ENCODE results near the gene CRYBA2. TPM values are rescaled to one million over a fixed set of nuclear protein-coding genes. Genes with fewer than 3 reads are reported as not detected.
A peak's percentile ranks its signal among the peaks of the same experiment; 100 is the strongest.

Gene CRYBA2
- total RNA-seq, 2 donors from 2014 or later = not detected

GRCh38 chr2:218985325-218986091 is 7.7 kb downstream of the CRYBA2 start:
- Histone ChIP-seq H3K4me3 (peak overlapping the region in 1 of 2 donors; percentile 20), H3K27me3 (peaks cover 40 to 92% of the 10 kb centered on the region in 2 donors), H3K36me3 (no peaks in the 10 kb centered on the region), H3K27ac (no peak overlapping the region), H3K9me3 (no peaks in the 10 kb centered on the region), H3K4me1 (peaks cover 0 to 46% of the 10 kb centered on the region in 2 donors)
- TF ChIP-seq CTCF (IDR thresholded peaks at IDR 0.05) = no peak
- no peak for DNase-seq (ENCODE audit: low spot score)

GRCh38 chr2:218985021-218985324 is 8.2 kb downstream of the CRYBA2 start, which contains the start of gene FEV:
FEV (minus strand) TSS chr2:218985184; CDS start chr2:218985075, 109 bp downstream.
- Histone ChIP-seq H3K4me1 (peaks cover 0 to 52% of the 10 kb centered on the region in 2 donors), H3K27ac (no peak within 1 kb of the TSS), H3K36me3 (no peaks in the 10 kb centered on the region), H3K4me3 (peak within 1 kb of the TSS in 1 of 2 donors; percentile 20), H3K27me3 (peaks cover 39 to 86% of the 10 kb centered on the region in 2 donors), H3K9me3 (no peaks in the 10 kb centered on the region)
- DNase-seq (ENCODE audit: low spot score) = no peak
- TF ChIP-seq CTCF (IDR thresholded peaks at IDR 0.05) = no peak

- Histone ChIP-seq H3K4me3 (peak overlapping the region in 1 of 2 donors; percentile 20), H3K36me3 (no peaks in the 10 kb centered on the region), H3K4me1 (peaks cover 0 to 57% of the 10 kb centered on the region in 2 donors), H3K27me3 (peaks cover 39 to 84% of the 10 kb centered on the region in 2 donors), H3K9me3 (no peaks in the 10 kb centered on the region), H3K27ac (no peak overlapping the region)
- TF ChIP-seq CTCF (IDR thresholded peaks at IDR 0.05) = no peak
- DNase-seq (ENCODE audit: low spot score) = no peak
Observed at GRCh38 chr2:218984239-218985020, 8.8 kb downstream of the CRYBA2 start.

DNA sequence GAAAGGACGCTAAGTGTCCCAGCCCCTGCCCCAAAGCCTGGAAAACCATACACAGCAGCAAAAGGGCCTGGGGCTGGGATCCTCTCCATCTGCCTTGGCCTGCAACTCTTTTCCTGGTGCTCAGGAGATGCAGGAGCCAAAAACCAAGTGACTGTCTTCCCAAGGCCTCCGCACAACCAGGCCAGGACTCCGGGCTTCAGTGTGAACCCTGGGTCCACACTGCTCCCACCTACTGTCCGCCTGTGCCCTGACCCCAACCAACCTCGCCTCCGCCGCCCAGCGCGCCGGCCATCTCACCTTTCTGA is 9.3 kb downstream of the CRYBA2 start:
- no peaks in the 10 kb centered on the region for H3K36me3 ChIP-seq
- peak overlapping the region in 1 of 2 donors; percentile 20 for H3K4me3 ChIP-seq
- H3K9me3 ChIP-seq = no peaks in the 10 kb centered on the region
- no peak for TF ChIP-seq CTCF (IDR thresholded peaks at IDR 0.05)
- no peak overlapping the region for H3K27ac ChIP-seq
- peaks cover 37 to 81% of the 10 kb centered on the region in 2 donors for H3K27me3 ChIP-seq
- peaks cover 0 to 57% of the 10 kb centered on the region in 2 donors for H3K4me1 ChIP-seq
- DNase-seq (ENCODE audit: low spot score) = no peak

- TF ChIP-seq CTCF (IDR thresholded peaks at IDR 0.05) = no peak
- Histone ChIP-seq H3K27me3 (peaks cover 32 to 76% of the 10 kb centered on the region in 2 donors), H3K9me3 (no peaks in the 10 kb centered on the region), H3K27ac (no peak overlapping the region), H3K4me1 (peaks cover 0 to 57% of the 10 kb centered on the region in 2 donors), H3K36me3 (no peaks in the 10 kb centered on the region), H3K4me3 (peak overlapping the region in 1 of 2 donors; percentile 20)
- DNase-seq (ENCODE audit: low spot score) = no peak
Observed at GRCh38 chr2:218983263-218983933, 9.8 kb downstream of the CRYBA2 start.

Measured in right atrium auricular region (tissue), 2 donors.